HepG2 (cell line): ENCODE results near the gene KCTD14. TPM values are rescaled to one million over a fixed set of nuclear protein-coding genes. Genes with fewer than 3 reads are reported as not detected.
A peak's percentile ranks its signal among the peaks of the same experiment; 100 is the strongest.

Source experiments
- ATAC-seq: fragments of 200-7000 bp; cut with Tn5 transposase; 3 replicates; pipeline ENCODE4 v1.9.1; 2020; ENCODE audit warnings: mild to moderate bottlenecking, moderate library complexity
- BruUV-seq: library from RNA; stranded (reverse); fragments of 400-500 nt; replicated peaks from 2 replicates; lab custom pipeline; 2021; lab: Mats Ljungman, UMichigan
- CTCF ChIA-PET: fragments of 300-600 bp; formaldehyde crosslinking; extraction: SDS; loops from one replicate; lab custom pipeline; 2021; ENCODE audit warnings: low total read pairs, inconsistent platforms, low intra/inter-chr PET ratio; lab: Yijun Ruan, JAX
- POLR2A ChIA-PET: fragments of 350-600 bp; sonication (Branson Sonifier 250); formaldehyde crosslinking; loops from one replicate; lab custom pipeline; 2020; ENCODE audit warnings: antibody characterized with exemption, inconsistent platforms; lab: Yijun Ruan, JAX
- DNase-seq: peaks from one replicate; pipeline ENCODE4 v3.0.0-alpha.2; 2015; ENCODE audit warnings: low spot score
- FAIRE-seq: peaks from 3 replicates; lab custom pipeline; 2011; peaks lifted over from hg19 to GRCh38; lab: Jason Lieb, UNC
- H2AFZ ChIP-seq: one replicate; pipeline ENCODE4 v1.6.1; 2011; ENCODE audit warnings: low read length, inconsistent platforms
- H3K27ac ChIP-seq: fragments of 300-600 bp; 3 replicates; pipeline ENCODE4 v1.8.0; 2011; ENCODE audit warnings: mixed run types, mild to moderate bottlenecking, mixed read lengths, low read length, inconsistent platforms; ENCODE audit not compliant: insufficient read depth; ENCODE audit errors: extremely low read length
- H3K27me3 ChIP-seq, 2 experiments: fragments of 200-600 bp in 1 of 2; 2 replicates in 1 of 2; 3 replicates in 1 of 2; pipeline versions ENCODE4 v1.6.0 to v1.8.0; 2011; ENCODE audit warnings: low read length in 2 of 2, mild to moderate bottlenecking in 2 of 2, moderate library complexity in 2 of 2, inconsistent platforms in 1 of 2; ENCODE audit not compliant: insufficient read depth in 2 of 2, control insufficient read depth in 1 of 2
- H3K36me3 ChIP-seq, 2 experiments: fragments of 200-600 bp in 1 of 2; replicated peaks in 1 of 2; 2 replicates in 1 of 2; 3 replicates in 1 of 2; pipeline versions ENCODE4 v1.5.1 to v1.8.0; 2011; ENCODE audit warnings: low read length in 2 of 2, inconsistent platforms in 1 of 2; ENCODE audit not compliant: insufficient read depth in 2 of 2, control insufficient read depth in 1 of 2
- H3K4me1 ChIP-seq: 2 replicates; pipeline ENCODE4 v1.5.1; 2012; ENCODE audit warnings: low read length, inconsistent platforms; ENCODE audit not compliant: insufficient read depth
- H3K4me2 ChIP-seq: 2 replicates; pipeline ENCODE4 v1.6.0; 2011; ENCODE audit warnings: low read depth, low read length, inconsistent platforms
- H3K4me3 ChIP-seq, 3 experiments: fragments of 200-600 bp in 1 of 3; sonication (generic), shearing (Covaris generic) in 1 of 3; replicated peaks in 1 of 3; 2 replicates each; pipeline ENCODE4 v1.5.1; 2011 to 2016; ENCODE audit warnings: low read length in 3 of 3, inconsistent platforms in 2 of 3, low read depth in 2 of 3, mild to moderate bottlenecking in 2 of 3, control low read depth in 1 of 3, mixed read lengths in 1 of 3; ENCODE audit not compliant: insufficient read depth in 1 of 3
- H3K79me2 ChIP-seq: one replicate; pipeline ENCODE4 v1.6.1; 2011; ENCODE audit warnings: low read length, inconsistent platforms; ENCODE audit not compliant: insufficient read depth
- H3K9ac ChIP-seq: 2 replicates; pipeline ENCODE4 v1.6.0; 2011; ENCODE audit warnings: mild to moderate bottlenecking, low read depth, low read length, inconsistent platforms; ENCODE audit not compliant: insufficient read depth
- H3K9me3 ChIP-seq: 2 replicates; pipeline ENCODE4 v1.5.1; 2012; ENCODE audit warnings: mild to moderate bottlenecking, low read length
- H4K20me1 ChIP-seq: 2 replicates; pipeline ENCODE4 v1.6.0; 2011; ENCODE audit warnings: inconsistent platforms, mild to moderate bottlenecking, low read length, moderate library complexity; ENCODE audit not compliant: insufficient read depth
- GFI1 ChIP-seq: sonication (generic); formaldehyde crosslinking; IDR thresholded peaks from 2 replicates; pipeline ENCODE4 v1.5.0; 2020; ENCODE audit warnings: missing genetic modification reagents, mild to moderate bottlenecking, borderline replicate concordance
- KLF16 ChIP-seq, 2 experiments: sonication (generic) in 1 of 2; formaldehyde crosslinking in 1 of 2; IDR thresholded peaks; 2 replicates each; pipeline versions ENCODE4 v1.6.1 to v1.8.0; 2016 to 2023; ENCODE audit warnings: missing genetic modification reagents in 2 of 2, missing compliant biosample characterization in 1 of 2
- SALL1 ChIP-seq: sonication (generic); formaldehyde crosslinking; IDR thresholded peaks from 2 replicates; pipeline ENCODE4 v1.8.0; 2022; ENCODE audit warnings: mild to moderate bottlenecking, missing genetic modification reagents
- TBX2 ChIP-seq: sonication (generic); formaldehyde crosslinking; IDR thresholded peaks from 2 replicates; pipeline ENCODE4 v1.5.0; 2020; ENCODE audit warnings: missing genetic modification reagents, mild to moderate bottlenecking, borderline replicate concordance
- ZFP90 ChIP-seq: sonication (generic); formaldehyde crosslinking; IDR thresholded peaks from 2 replicates; pipeline ENCODE4 v1.8.0; 2022; ENCODE audit warnings: missing genetic modification reagents, mild to moderate bottlenecking, inconsistent platforms, borderline replicate concordance
- ZNF20 ChIP-seq: sonication (generic); formaldehyde crosslinking; IDR thresholded peaks from 2 replicates; pipeline ENCODE4 v1.4.0; 2020; ENCODE audit warnings: mild to moderate bottlenecking, moderate library complexity, missing genetic modification reagents
- WGBS: methylation state at CpG from one replicate; pipeline ENCODE4 v1.1.6; 2017; ENCODE audit warnings: low lambda C conversion rate; 5-methylcytosine and 5-hydroxymethylcytosine counted together
- in situ Hi-C: cut with HindIII; loops from 2 replicates; pipeline ENCODE4 v1.10.0; 2017; ENCODE audit warnings: low pct_unique_long_range_greater_than_20kb; ENCODE audit not compliant: extremely low pct_ligation_motif_present
- intact Hi-C: fragments of 100-400 bp; cut with micrococcal nuclease; formaldehyde crosslinking; loops from one replicate; pipeline ENCODE4 v1.10.0; 2022; ENCODE audit not compliant: unreplicated experiment
- polyA plus RNA-seq, 8 experiments: library from polyadenylated mRNA; depleted of rRNA in 3 of 8; stranded (reverse) in 7 of 8; unstranded in 1 of 8; fragments of >200 nt; fragmentation: Illumina TruSeq in 4 of 8; extraction: Trizol in 4 of 8; gene quantifications; 2 replicates each; pipeline versions ENCODE4 v1.2.1 to v1.2.3, GENCODE V29; 2011 to 2016; ENCODE audit warnings: low read depth in 4 of 8, missing spikeins in 1 of 8, mixed read lengths in 1 of 8; ENCODE audit not compliant: insufficient read depth in 1 of 8
- total RNA-seq, 5 experiments: library from RNA; depleted of rRNA; stranded (reverse); fragments of >200 nt; fragmentation: Illumina TruSeq; extraction: Trizol; gene quantifications; 2 replicates each; pipeline ENCODE4 v1.2.3, GENCODE V29; 2016; ENCODE audit warnings: low read depth in 1 of 5
- TF ChIP-seq, protein P1 (sequence below): sonication (generic); formaldehyde crosslinking; IDR thresholded peaks from 2 replicates; pipeline ENCODE4 v1.4.0; 2020; ENCODE audit warnings: low read depth, mild to moderate bottlenecking, missing genetic modification reagents
- TF ChIP-seq, protein P2 (sequence below), 2 experiments: fragments of 450-650 bp in 1 of 2; sonication (generic) in 1 of 2; formaldehyde crosslinking in 1 of 2; IDR thresholded peaks; 2 replicates each; pipeline versions ENCODE4 v1.6.1 to v1.8.0; 2016 to 2022; ENCODE audit warnings: antibody characterized with exemption in 1 of 2, mild to moderate bottlenecking in 1 of 2, missing genetic modification reagents in 1 of 2

Gene KCTD14
- total and polyA plus RNA-seq, 2 of the 13 experiments (the other 11 are each of a cell fraction or from before 2014, with no cell fraction given), result 10.3 to 15.6 TPM

DNA sequence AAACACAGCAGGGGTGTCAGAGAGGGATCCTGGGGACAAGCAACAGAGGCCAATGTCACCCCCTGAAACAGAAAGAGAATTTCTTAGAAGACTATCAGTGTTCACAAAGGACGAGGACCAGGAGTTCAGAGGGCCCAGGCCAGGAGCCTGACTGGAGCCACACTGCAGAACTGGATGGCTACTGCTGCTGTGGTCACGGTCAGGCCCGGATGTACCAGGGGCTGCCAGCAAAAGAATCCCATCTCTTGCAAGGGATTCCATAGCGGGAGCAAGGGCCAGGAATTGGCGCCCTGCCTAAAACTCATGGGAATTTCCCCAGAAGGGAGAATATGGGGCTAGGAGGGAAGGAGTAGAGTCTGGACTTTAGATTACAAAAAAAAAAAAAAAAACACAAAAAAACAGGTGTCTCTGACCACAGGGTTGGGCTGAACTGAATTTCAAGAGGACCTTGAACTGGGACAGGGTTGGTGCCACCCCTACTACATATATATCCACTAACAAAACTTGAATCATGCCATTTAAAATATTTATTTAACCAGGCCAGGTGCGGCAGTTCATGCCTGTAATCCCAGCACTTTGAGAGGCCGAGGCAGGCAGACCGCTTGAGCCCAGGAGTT, 15.7 kb upstream of the KCTD14 start (continued):
- TF ChIP-seq, protein P1, sequence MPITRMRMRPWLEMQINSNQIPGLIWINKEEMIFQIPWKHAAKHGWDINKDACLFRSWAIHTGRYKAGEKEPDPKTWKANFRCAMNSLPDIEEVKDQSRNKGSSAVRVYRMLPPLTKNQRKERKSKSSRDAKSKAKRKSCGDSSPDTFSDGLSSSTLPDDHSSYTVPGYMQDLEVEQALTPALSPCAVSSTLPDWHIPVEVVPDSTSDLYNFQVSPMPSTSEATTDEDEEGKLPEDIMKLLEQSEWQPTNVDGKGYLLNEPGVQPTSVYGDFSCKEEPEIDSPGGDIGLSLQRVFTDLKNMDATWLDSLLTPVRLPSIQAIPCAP, result no peak
- TF ChIP-seq ZFP90 (CRISPR knock-in tag), result no peak

- Histone ChIP-seq H3K9me3 (no peaks in the 10 kb centered on the region), H3K27ac (peak overlapping the region; percentile 73), H2AFZ (no peak overlapping the region), H3K4me1 (peaks cover 74% of the 10 kb centered on the region), H3K27me3 (no peaks in the 10 kb centered on the region), H3K4me3 (peak overlapping the region in 1 of 3 experiments; percentile 31; a peak in 1 of 6 replicates), H3K36me3 (no peaks in the 10 kb centered on the region), H3K79me2 (no peaks in the 10 kb centered on the region), H3K4me2 (peak overlapping the region; percentile 64), H4K20me1 (no peaks in the 10 kb centered on the region), H3K9ac (peak overlapping the region; percentile 42)
- in situ Hi-C loops, result no loop called here
- BruUV-seq, result no TSS peak
- intact Hi-C loops, result no loop called here
- ATAC-seq (peak; percentile 23), DNase-seq (no peak), FAIRE-seq (no peak)
- POLR2A ChIA-PET, result no interaction called here
- CTCF ChIA-PET, result no interaction called here
- 24% methylated on average over 9 of the region's 9 CpGs for WGBS
- TF ChIP-seq ZFP90 (CRISPR knock-in tag) (0 out of 2 replicates have a peak, but pooled peaks have one; percentile 22), TBX2 (CRISPR knock-in tag) (no peak), SALL1 (CRISPR knock-in tag) (peak; percentile 25; the same call in 1 of the 2 replicates), KLF16 (CRISPR knock-in tag; IDR thresholded peaks at IDR 0.05) (no peak), GFI1 (CRISPR knock-in tag) (peak; percentile 32; the same call in 1 of the 2 replicates), ZNF20 (CRISPR knock-in tag) (no peak)
- TF ChIP-seq, protein P2, sequence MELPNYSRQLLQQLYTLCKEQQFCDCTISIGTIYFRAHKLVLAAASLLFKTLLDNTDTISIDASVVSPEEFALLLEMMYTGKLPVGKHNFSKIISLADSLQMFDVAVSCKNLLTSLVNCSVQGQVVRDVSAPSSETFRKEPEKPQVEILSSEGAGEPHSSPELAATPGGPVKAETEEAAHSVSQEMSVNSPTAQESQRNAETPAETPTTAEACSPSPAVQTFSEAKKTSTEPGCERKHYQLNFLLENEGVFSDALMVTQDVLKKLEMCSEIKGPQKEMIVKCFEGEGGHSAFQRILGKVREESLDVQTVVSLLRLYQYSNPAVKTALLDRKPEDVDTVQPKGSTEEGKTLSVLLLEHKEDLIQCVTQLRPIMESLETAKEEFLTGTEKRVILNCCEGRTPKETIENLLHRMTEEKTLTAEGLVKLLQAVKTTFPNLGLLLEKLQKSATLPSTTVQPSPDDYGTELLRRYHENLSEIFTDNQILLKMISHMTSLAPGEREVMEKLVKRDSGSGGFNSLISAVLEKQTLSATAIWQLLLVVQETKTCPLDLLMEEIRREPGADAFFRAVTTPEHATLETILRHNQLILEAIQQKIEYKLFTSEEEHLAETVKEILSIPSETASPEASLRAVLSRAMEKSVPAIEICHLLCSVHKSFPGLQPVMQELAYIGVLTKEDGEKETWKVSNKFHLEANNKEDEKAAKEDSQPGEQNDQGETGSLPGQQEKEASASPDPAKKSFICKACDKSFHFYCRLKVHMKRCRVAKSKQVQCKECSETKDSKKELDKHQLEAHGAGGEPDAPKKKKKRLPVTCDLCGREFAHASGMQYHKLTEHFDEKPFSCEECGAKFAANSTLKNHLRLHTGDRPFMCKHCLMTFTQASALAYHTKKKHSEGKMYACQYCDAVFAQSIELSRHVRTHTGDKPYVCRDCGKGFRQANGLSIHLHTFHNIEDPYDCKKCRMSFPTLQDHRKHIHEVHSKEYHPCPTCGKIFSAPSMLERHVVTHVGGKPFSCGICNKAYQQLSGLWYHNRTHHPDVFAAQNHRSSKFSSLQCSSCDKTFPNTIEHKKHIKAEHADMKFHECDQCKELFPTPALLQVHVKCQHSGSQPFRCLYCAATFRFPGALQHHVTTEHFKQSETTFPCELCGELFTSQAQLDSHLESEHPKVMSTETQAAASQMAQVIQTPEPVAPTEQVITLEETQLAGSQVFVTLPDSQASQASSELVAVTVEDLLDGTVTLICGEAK (IDR thresholded peaks at IDR 0.05), result peak; percentile 62
- TF ChIP-seq, protein P2 (CRISPR knock-in tag; IDR thresholded peaks at IDR 0.05), result peak; percentile 80; the same call in 1 of the 2 replicates
These were observed 14.9 kb upstream of the KCTD14 start for GRCh38 chr11:78037825-78038620.
